GM19324 (cell line): ENCODE data around the gene SYNGR1.

Experiments used
- ATAC-seq: cut with Tn5 transposase; IDR thresholded peaks from one replicate; pipeline ENCODE4 v1.9.1; 2021; ENCODE audit warnings: mild to moderate bottlenecking, moderate library complexity; ENCODE audit not compliant: unreplicated experiment, low FRiP score

The SYNGR1 gene

GRCh38 chr22:39427751-39428596 is 78.2 kb downstream of the SYNGR1 start:
- no peak for ATAC-seq

- no peak for ATAC-seq
These were observed 78.8 kb downstream of the SYNGR1 start for GRCh38 chr22:39428597-39429071.

- no peak for ATAC-seq
These were observed 79.4 kb downstream of the SYNGR1 start for GRCh38 chr22:39429186-39429585.

GRCh38 chr22:39429916-39430575 is 80.3 kb downstream of the SYNGR1 start:
- no peak for ATAC-seq

- no peak for ATAC-seq
These were observed 80.9 kb downstream of the SYNGR1 start for GRCh38 chr22:39430576-39431150.

GRCh38 chr22:39431216-39431801 is 81.5 kb downstream of the SYNGR1 start:
- no peak for ATAC-seq

- ATAC-seq: no peak
These were observed 82.0 kb downstream of the SYNGR1 start for GRCh38 chr22:39431821-39432251.

GRCh38 chr22:39432361-39432811 is 82.6 kb downstream of the SYNGR1 start:
- no peak for ATAC-seq

- no peak for ATAC-seq
These were observed 83.9 kb downstream of the SYNGR1 start for GRCh38 chr22:39433476-39434242.

- no peak for ATAC-seq
These were observed 84.5 kb downstream of the SYNGR1 start for GRCh38 chr22:39434243-39434653.

GRCh38 chr22:39434721-39435120 is 84.9 kb downstream of the SYNGR1 start:
- ATAC-seq: no peak
